Measurements from ENCODE around the gene CGNL1.

CGNL1 gene

DNA sequence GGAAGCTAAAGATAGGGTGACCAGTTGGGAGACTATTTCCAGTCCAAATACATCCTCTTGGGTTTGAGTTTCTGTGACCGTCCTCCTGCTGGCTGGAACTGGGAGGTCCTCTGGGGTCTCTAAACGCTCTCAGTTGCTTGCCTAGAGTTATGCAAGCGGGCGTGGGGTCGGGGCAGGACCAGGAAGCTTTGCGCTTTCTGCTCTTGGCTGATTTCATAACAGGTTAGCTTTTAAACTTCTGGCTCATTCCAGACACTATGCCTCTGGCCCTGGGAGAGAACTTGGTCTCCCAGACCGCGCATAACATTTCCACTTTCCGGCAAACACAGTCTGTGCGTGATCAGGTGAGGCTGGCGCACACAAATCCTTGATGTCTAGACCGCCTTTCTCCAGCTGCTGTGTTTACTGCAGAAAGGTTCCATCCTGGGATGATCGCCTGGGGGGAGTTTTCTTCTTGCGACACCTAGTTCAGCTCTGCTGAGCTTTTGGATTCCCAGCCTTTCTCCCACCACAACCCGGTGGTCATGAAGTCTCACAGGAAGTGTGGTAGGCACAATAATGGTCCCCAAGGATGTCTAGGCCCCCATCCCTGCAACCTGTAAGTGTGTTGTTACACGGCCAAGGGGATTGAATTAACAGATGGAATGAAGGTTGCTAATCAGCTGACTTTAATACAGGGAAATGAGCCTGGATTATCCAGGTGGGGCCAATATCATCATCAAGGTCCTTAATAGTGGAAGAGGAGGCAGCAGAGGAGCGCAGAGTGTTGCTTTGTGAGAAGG is 23.6 kb upstream of the CGNL1 start:
- no peak for DNase-seq (ENCODE audit: low spot score)
- TF ChIP-seq, protein P1, sequence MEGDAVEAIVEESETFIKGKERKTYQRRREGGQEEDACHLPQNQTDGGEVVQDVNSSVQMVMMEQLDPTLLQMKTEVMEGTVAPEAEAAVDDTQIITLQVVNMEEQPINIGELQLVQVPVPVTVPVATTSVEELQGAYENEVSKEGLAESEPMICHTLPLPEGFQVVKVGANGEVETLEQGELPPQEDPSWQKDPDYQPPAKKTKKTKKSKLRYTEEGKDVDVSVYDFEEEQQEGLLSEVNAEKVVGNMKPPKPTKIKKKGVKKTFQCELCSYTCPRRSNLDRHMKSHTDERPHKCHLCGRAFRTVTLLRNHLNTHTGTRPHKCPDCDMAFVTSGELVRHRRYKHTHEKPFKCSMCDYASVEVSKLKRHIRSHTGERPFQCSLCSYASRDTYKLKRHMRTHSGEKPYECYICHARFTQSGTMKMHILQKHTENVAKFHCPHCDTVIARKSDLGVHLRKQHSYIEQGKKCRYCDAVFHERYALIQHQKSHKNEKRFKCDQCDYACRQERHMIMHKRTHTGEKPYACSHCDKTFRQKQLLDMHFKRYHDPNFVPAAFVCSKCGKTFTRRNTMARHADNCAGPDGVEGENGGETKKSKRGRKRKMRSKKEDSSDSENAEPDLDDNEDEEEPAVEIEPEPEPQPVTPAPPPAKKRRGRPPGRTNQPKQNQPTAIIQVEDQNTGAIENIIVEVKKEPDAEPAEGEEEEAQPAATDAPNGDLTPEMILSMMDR (IDR thresholded peaks at IDR 0.05; ENCODE audit: extremely low read depth, missing control alignments), result no peak

DNA sequence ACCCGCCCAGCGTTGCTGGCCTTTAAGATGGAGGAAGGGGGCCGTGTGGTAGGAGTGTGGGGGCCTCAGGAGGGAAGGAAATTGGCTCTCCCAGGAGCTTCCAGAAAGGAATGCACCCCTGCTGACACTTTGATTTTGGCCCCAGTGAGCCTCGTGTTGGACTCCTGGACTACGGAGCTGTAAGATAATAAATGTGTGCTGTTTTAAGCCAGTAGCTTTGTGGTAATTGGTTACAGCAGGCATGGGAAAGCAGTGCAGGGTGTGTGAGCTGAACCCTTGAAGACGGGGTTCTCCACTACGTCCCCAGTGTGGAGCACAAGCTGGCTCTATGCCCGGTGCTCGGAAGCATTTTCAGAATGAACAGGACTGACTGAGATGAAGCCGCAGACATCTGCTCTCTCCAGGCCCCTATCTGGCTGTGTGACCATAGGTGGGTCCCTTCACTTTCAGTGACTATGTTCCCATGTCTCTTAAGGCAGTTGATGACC is 22.9 kb upstream of the CGNL1 start:
- TF ChIP-seq, protein P1 (IDR thresholded peaks at IDR 0.05; ENCODE audit: extremely low read depth, missing control alignments), result no peak

DNA sequence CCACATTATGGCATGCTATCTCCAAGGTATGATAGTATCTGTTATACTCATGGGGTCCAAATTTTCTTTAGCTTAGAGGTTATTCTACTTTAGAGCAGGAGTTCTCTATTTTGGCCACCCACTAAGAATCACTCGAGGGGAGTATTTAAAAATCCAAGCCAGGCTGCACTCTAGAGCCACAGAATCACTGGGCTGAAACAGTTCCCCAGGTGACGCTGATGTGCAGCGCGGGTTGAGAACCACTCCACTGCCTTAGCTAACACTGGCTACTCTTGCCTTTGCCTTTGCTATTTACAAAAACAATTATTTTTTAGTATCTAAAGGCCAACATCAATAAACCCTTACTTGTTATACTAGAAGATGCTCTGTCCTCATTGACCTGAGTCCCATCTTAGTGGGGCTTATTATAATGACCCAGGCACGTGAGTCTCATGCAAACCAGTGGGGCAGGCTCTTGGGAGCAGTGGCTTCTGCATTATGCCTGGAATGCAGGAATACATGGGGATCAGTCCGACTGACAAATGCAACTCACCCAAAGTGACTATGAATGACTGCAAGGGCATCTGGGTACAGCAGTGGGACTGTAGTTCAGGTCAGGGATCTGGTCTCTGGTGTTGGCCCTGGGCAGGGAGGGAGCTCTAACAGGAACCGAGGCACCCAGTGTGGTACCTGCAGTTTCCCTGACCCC is 21.7 kb upstream of the CGNL1 start:
- TF ChIP-seq, protein P1 (IDR thresholded peaks at IDR 0.05; ENCODE audit: extremely low read depth, missing control alignments), result no peak
- DNase-seq (ENCODE audit: low spot score), result no peak

More for the DNA sequence above, 22.9 kb upstream of the CGNL1 start:
- no peak for DNase-seq (ENCODE audit: low spot score)

DNA sequence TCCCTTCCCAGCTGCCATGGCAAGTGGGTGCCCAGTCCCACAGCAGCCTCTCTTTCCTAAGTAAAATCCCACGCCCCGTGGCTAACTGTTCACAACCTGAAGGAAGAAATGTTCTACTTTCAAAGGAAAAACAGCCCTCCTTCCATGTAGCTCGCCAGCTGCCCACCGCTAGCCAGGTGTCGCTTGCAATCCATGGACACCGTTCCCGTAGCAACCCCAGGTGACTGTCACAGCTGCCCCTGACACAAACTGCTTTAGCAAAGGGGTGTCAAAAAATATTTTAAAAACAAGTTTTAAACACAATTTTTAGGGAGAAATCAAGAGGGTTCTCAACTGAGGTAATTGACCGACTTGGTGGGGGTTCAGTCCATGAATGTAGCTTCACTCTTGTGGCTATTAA is 21.0 kb upstream of the CGNL1 start:
- TF ChIP-seq, protein P1 (IDR thresholded peaks at IDR 0.05; ENCODE audit: extremely low read depth, missing control alignments), result no peak
- DNase-seq (ENCODE audit: low spot score), result no peak

DNA sequence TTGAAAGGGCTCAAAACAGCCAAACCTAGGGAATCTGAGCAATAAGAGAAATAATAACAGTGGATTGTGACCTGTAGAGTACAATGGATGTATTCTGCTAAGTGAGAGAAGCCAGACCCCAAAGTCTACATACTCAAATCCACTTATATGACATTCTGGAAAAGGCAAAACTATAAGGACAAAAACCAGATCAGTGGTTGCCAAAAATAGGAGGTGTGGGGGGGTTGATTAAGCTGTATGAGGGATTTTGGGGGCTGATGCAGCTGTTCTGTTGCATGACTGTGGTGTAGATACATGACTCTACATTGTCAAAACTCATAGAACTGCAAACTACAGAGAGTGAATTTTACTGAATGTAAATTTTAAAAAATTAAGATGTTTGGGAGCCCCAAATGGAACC is 20.1 kb upstream of the CGNL1 start:
- no peak for DNase-seq (ENCODE audit: low spot score)
- TF ChIP-seq, protein P1 (IDR thresholded peaks at IDR 0.05; ENCODE audit: extremely low read depth, missing control alignments), result no peak

DNA sequence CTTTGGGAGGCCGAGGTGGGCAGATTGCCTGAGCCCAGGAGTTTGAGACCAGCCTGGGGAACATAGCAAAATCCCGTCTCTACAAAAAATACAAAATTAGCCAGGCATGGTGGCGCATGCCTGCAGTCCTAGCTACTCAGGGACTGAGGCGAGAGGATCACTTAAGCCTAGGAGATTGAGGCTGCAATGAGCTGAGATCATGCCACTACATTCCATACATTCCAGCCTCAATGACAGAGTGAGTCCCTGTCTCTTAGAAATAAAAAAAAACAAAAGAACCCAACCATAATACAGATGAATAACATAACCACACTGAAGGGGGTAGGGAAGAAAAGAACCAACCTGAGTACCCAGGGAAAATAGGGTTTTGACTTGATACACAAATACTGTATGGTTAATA is 19.7 kb upstream of the CGNL1 start:
- TF ChIP-seq, protein P1 (IDR thresholded peaks at IDR 0.05; ENCODE audit: extremely low read depth, missing control alignments), result no peak
- DNase-seq (ENCODE audit: low spot score), result no peak

DNA sequence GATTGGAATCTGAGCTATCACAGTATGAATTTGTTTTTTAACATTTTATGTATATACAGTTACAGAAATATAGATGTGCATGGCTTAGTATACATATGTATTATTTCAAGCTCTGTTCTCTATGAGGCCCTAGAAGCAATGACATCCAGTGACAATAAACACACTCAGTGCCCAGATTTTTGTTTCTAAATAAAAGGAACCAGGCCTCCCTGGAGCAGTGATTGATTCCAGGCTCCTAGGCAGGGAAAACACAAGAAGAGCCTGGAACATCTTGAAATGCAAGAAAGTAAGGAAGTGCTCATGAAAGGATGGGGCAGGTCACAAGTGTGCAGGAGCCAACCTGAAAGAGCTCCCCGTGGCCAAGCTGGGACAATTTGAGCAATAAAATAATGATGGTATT is 18.5 kb upstream of the CGNL1 start:
- TF ChIP-seq, protein P1 (IDR thresholded peaks at IDR 0.05; ENCODE audit: extremely low read depth, missing control alignments), result no peak
- DNase-seq (ENCODE audit: low spot score), result no peak
